Common myeloid progenitor, CD34-positive (primary cell): ENCODE results near the gene SLC22A23. TPM values are rescaled to one million over a fixed set of nuclear protein-coding genes. Genes with fewer than 3 reads are reported as not detected.
A peak's percentile ranks its signal among the peaks of the same experiment; 100 is the strongest.

Experiments used
- CTCF ChIA-PET: fragments of 350-600 bp; sonication (Branson Sonifier 250); formaldehyde crosslinking; loops from one replicate; lab custom pipeline; 2021; ENCODE audit warnings: antibody characterized with exemption; lab: Charles Lee
- POLR2A ChIA-PET: fragments of 350-600 bp; sonication (Branson Sonifier 250); formaldehyde crosslinking; loops from one replicate; lab custom pipeline; 2021; ENCODE audit warnings: antibody characterized with exemption; lab: Charles Lee
- DNase-seq, 3 donors: peaks; one replicate each; pipeline versions ENCODE4 v3.0.0 to v3.0.0-alpha.2; 2013
- H3K27ac ChIP-seq, 2 experiments: 1 replicate in 1 of 2; 2 replicates in 1 of 2; pipeline ENCODE4 v1.7.0; 2013; ENCODE audit warnings: inconsistent platforms in 2 of 2, low read length in 2 of 2, mild to moderate bottlenecking in 2 of 2, low read depth in 1 of 2, moderate library complexity in 1 of 2; ENCODE audit not compliant: severe bottlenecking in 2 of 2, insufficient read depth in 1 of 2, poor library complexity in 1 of 2
- H3K27me3 ChIP-seq, 5 experiments: replicated peaks in 2 of 5; 1 replicate in 3 of 5; 2 replicates in 2 of 5; pipeline versions ENCODE4 v1.6.1 to v1.7.0; 2013; ENCODE audit warnings: low read length in 4 of 5, mild to moderate bottlenecking in 2 of 5, moderate library complexity in 2 of 5, inconsistent platforms in 1 of 5; ENCODE audit not compliant: insufficient read depth in 5 of 5, control insufficient read depth in 4 of 5
- H3K36me3 ChIP-seq, 4 experiments: 1 replicate in 2 of 4; 2 replicates in 2 of 4; pipeline versions ENCODE4 v1.6.1 to v1.7.0; 2013; ENCODE audit warnings: low read length in 3 of 4, control low read depth in 1 of 4, mild to moderate bottlenecking in 1 of 4; ENCODE audit not compliant: control insufficient read depth in 4 of 4, insufficient read depth in 4 of 4
- H3K4me1 ChIP-seq, 4 experiments: 1 replicate in 3 of 4; 2 replicates in 1 of 4; pipeline versions ENCODE4 v1.6.1 to v1.7.1; 2013; ENCODE audit warnings: low read length in 3 of 4, mild to moderate bottlenecking in 3 of 4, control low read depth in 1 of 4, inconsistent platforms in 1 of 4, moderate library complexity in 1 of 4; ENCODE audit not compliant: control insufficient read depth in 4 of 4, insufficient read depth in 4 of 4; ENCODE audit errors: control extremely low read depth in 1 of 4
- H3K4me3 ChIP-seq, 7 experiments: 1 replicate in 4 of 7; 2 replicates in 3 of 7; pipeline versions ENCODE4 v1.5.1 to v1.7.0; 2013; ENCODE audit warnings: mild to moderate bottlenecking in 7 of 7, low read length in 6 of 7, moderate library complexity in 6 of 7, inconsistent platforms in 2 of 7, low read depth in 2 of 7, control low read depth in 1 of 7; ENCODE audit not compliant: insufficient read depth in 4 of 7, control insufficient read depth in 1 of 7; ENCODE audit errors: extremely low read depth in 1 of 7
- H3K9me3 ChIP-seq, 5 experiments: 1 replicate in 4 of 5; 2 replicates in 1 of 5; pipeline versions ENCODE4 v1.6.1 to v1.7.1; 2013; ENCODE audit warnings: low read length in 4 of 5, mild to moderate bottlenecking in 2 of 5, inconsistent platforms in 1 of 5, low read depth in 1 of 5, moderate library complexity in 1 of 5; ENCODE audit not compliant: control insufficient read depth in 4 of 5, insufficient read depth in 2 of 5; ENCODE audit errors: control extremely low read depth in 1 of 5
- WGBS: methylation state at CpG from one replicate; pipeline ENCODE4 v1.1.5; 2013; ENCODE audit not compliant: insufficient coverage; 5-methylcytosine and 5-hydroxymethylcytosine counted together
- polyA plus RNA-seq: library from polyadenylated mRNA; unstranded; fragments of 120-200 nt; gene quantifications from one replicate; pipeline ENCODE4 v1.2.1, GENCODE V29; 2013

Gene SLC22A23, protein sequence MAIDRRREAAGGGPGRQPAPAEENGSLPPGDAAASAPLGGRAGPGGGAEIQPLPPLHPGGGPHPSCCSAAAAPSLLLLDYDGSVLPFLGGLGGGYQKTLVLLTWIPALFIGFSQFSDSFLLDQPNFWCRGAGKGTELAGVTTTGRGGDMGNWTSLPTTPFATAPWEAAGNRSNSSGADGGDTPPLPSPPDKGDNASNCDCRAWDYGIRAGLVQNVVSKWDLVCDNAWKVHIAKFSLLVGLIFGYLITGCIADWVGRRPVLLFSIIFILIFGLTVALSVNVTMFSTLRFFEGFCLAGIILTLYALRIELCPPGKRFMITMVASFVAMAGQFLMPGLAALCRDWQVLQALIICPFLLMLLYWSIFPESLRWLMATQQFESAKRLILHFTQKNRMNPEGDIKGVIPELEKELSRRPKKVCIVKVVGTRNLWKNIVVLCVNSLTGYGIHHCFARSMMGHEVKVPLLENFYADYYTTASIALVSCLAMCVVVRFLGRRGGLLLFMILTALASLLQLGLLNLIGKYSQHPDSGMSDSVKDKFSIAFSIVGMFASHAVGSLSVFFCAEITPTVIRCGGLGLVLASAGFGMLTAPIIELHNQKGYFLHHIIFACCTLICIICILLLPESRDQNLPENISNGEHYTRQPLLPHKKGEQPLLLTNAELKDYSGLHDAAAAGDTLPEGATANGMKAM
- polyA plus RNA-seq = 2.1 TPM

- Histone ChIP-seq H3K4me1 (peaks cover 0 to 23% (median 18%) of the 10 kb centered on the region in 4 experiments), H3K9me3 (no peaks in the 10 kb centered on the region), H3K27me3 (peaks cover 10 to 52% (median 26%) of the 10 kb centered on the region in 5 experiments), H3K27ac (no peak within 1 kb of the TSS), H3K4me3 (peak within 1 kb of the TSS; percentile 43 to 78 (median 54)), H3K36me3 (no peaks in the 10 kb centered on the region)
- WGBS = 0% methylated on average over 42 of the region's 97 CpGs
- peak; percentile 40 to 65 (median 62) for DNase-seq
- CTCF ChIA-PET = interaction anchor here (0.7 to 1.5 kb wide), 2 partner anchors 10 to 25 kb away, joined by 3 read pairs; no protein-coding TSS in a partner anchor
- POLR2A ChIA-PET = no interaction called here
Observed at GRCh38 chr6:3456898-3457709, at the start of gene SLC22A23. TSS of gene SLC22A23 (minus strand) at chr6:3457050. CDS start at chr6:3456559, 491 bp downstream.

GRCh38 chr6:3506200-3506599, 49.4 kb upstream of the SLC22A23 start:
- WGBS = 77% methylated on average over 4 of the region's 4 CpGs
- Histone ChIP-seq H3K4me1 (no peaks in the 10 kb centered on the region), H3K36me3 (no peaks in the 10 kb centered on the region), H3K4me3 (no peak overlapping the region), H3K9me3 (no peaks in the 10 kb centered on the region), H3K27ac (no peak overlapping the region), H3K27me3 (no peaks in the 10 kb centered on the region)
- ChIA-PET CTCF (no interaction called here), POLR2A (no interaction called here)
- DNase-seq = no peak

DNA sequence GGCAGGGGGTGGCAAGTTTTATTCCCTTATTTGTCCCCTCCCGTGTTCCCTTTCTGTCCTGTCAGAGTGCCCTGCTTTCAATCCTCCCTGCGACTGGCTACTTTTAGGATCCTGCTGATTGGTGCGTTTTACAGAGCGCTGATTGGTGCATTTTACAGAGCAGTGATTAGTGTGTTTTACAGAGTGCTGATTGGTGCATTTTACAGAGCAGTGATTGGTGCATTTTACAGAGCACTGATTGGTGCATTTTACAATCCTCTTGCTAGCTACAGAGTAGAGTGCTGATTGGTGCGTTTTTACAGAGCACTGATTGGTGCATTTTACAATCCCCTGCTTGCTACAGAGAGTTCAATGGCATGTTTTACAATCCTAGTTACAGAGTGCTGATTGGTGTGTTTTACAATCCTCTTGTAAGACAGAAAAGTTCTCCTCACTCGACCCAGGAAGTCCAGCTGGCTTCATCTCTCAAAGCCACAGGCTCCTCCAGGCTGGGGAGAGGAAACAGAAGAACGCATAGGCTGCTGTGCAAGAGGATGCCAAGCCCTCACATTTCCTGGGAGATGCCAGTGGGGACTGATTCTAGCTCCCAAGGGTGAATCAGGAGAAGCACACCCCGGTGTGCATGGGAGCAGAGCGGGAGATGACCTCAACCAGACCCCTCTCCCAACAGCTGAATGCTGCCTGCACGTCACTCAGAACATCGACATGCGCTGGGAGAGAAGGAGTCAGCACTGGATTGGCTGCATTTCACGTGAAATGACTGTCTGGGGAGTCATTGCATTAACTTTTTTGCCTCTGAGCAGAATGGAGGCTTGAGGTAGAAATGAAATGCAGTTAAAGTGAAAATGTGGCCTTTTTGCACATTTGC, 48.3 kb upstream of the SLC22A23 start:
- no peak for DNase-seq
- WGBS = 94% methylated on average over 11 of the region's 13 CpGs
- no peak overlapping the region for H3K4me3 ChIP-seq
- no peaks in the 10 kb centered on the region for H3K4me1 ChIP-seq
- ChIA-PET POLR2A (no interaction called here), CTCF (no interaction called here)
- no peak overlapping the region for H3K27ac ChIP-seq
- H3K9me3 ChIP-seq = no peaks in the 10 kb centered on the region
- H3K36me3 ChIP-seq = no peaks in the 10 kb centered on the region
- no peaks in the 10 kb centered on the region for H3K27me3 ChIP-seq

GRCh38 chr6:3504354-3504753, 47.5 kb upstream of the SLC22A23 start:
- Histone ChIP-seq H3K9me3 (no peaks in the 10 kb centered on the region), H3K27ac (no peak overlapping the region), H3K4me1 (no peaks in the 10 kb centered on the region), H3K4me3 (no peak overlapping the region), H3K36me3 (no peaks in the 10 kb centered on the region), H3K27me3 (no peaks in the 10 kb centered on the region)
- CTCF ChIA-PET = no interaction called here
- POLR2A ChIA-PET = no interaction called here
- WGBS = 80% methylated on average over 2 of the region's 5 CpGs
- peak in 2 of 3 donors; percentile 0 to 13 for DNase-seq

- WGBS = 50% methylated on average over 3 of the region's 6 CpGs
- ChIA-PET POLR2A (no interaction called here), CTCF (no interaction called here)
- Histone ChIP-seq H3K36me3 (no peaks in the 10 kb centered on the region), H3K9me3 (no peaks in the 10 kb centered on the region), H3K27me3 (no peaks in the 10 kb centered on the region), H3K4me1 (no peaks in the 10 kb centered on the region), H3K27ac (no peak overlapping the region), H3K4me3 (no peak overlapping the region)
- DNase-seq = peak in 2 of 3 donors; percentile 8 to 14
Observed at GRCh38 chr6:3501826-3502500, 45.1 kb upstream of the SLC22A23 start.
